Measurements from ENCODE around the gene ORM2.

GRCh38 chr9:114282104-114282485 is 47.6 kb upstream of the ORM2 start:
- TF ChIP-seq CTCF (IDR thresholded peaks at IDR 0.05; ENCODE audit: insufficient read depth, low read depth, low read length) (no peak), EZH2 (IDR thresholded peaks at IDR 0.05; ENCODE audit: insufficient read depth, low read length) (no peak)

Measured in astrocyte (in vitro differentiated cells and primary cell).